Astrocyte (in vitro differentiated cells and primary cell): ENCODE measurements around the gene HBA1.
"Not testable (repeated sequence)": the region's sequence is repeated elsewhere in the genome, so short reads cannot be mapped to it uniquely, and the experiment has no call there.

Experiments
- CTCF ChIP-seq: IDR thresholded peaks from 2 replicates; pipeline ENCODE4 v1.5.1; 2011; ENCODE audit warnings: low read depth, mild to moderate bottlenecking, inconsistent platforms, low read length, moderate library complexity; ENCODE audit not compliant: insufficient read depth
- EZH2 ChIP-seq: IDR thresholded peaks from 2 replicates; pipeline ENCODE4 v1.6.1; 2012; ENCODE audit warnings: mild to moderate bottlenecking, low read length, inconsistent platforms; ENCODE audit not compliant: insufficient read depth

GRCh38 chr16:176477-177382 lies at the start of gene HBA1:
- peak; percentile 77 for TF ChIP-seq EZH2
- TF ChIP-seq CTCF = not testable (repeated sequence)
